Common myeloid progenitor, CD34-positive (primary cell): ENCODE results near the gene NCR1.
A peak's percentile ranks its signal among the peaks of the same experiment; 100 is the strongest.

ENCODE experiments used
- CTCF ChIA-PET: fragments of 350-600 bp; sonication (Branson Sonifier 250); formaldehyde crosslinking; loops from one replicate; lab custom pipeline; 2021; ENCODE audit warnings: antibody characterized with exemption; lab: Charles Lee
- POLR2A ChIA-PET: fragments of 350-600 bp; sonication (Branson Sonifier 250); formaldehyde crosslinking; loops from one replicate; lab custom pipeline; 2021; ENCODE audit warnings: antibody characterized with exemption; lab: Charles Lee
- DNase-seq, 3 donors: peaks; one replicate each; pipeline versions ENCODE4 v3.0.0 to v3.0.0-alpha.2; 2013
- H3K27ac ChIP-seq, 2 experiments: 1 replicate in 1 of 2; 2 replicates in 1 of 2; pipeline ENCODE4 v1.7.0; 2013; ENCODE audit warnings: inconsistent platforms in 2 of 2, low read length in 2 of 2, mild to moderate bottlenecking in 2 of 2, low read depth in 1 of 2, moderate library complexity in 1 of 2; ENCODE audit not compliant: severe bottlenecking in 2 of 2, insufficient read depth in 1 of 2, poor library complexity in 1 of 2
- H3K27me3 ChIP-seq, 5 experiments: replicated peaks in 2 of 5; 1 replicate in 3 of 5; 2 replicates in 2 of 5; pipeline versions ENCODE4 v1.6.1 to v1.7.0; 2013; ENCODE audit warnings: low read length in 4 of 5, mild to moderate bottlenecking in 2 of 5, moderate library complexity in 2 of 5, inconsistent platforms in 1 of 5; ENCODE audit not compliant: insufficient read depth in 5 of 5, control insufficient read depth in 4 of 5
- H3K36me3 ChIP-seq, 4 experiments: 1 replicate in 2 of 4; 2 replicates in 2 of 4; pipeline versions ENCODE4 v1.6.1 to v1.7.0; 2013; ENCODE audit warnings: low read length in 3 of 4, control low read depth in 1 of 4, mild to moderate bottlenecking in 1 of 4; ENCODE audit not compliant: control insufficient read depth in 4 of 4, insufficient read depth in 4 of 4
- H3K4me1 ChIP-seq, 4 experiments: 1 replicate in 3 of 4; 2 replicates in 1 of 4; pipeline versions ENCODE4 v1.6.1 to v1.7.1; 2013; ENCODE audit warnings: low read length in 3 of 4, mild to moderate bottlenecking in 3 of 4, control low read depth in 1 of 4, inconsistent platforms in 1 of 4, moderate library complexity in 1 of 4; ENCODE audit not compliant: control insufficient read depth in 4 of 4, insufficient read depth in 4 of 4; ENCODE audit errors: control extremely low read depth in 1 of 4
- H3K4me3 ChIP-seq, 7 experiments: 1 replicate in 4 of 7; 2 replicates in 3 of 7; pipeline versions ENCODE4 v1.5.1 to v1.7.0; 2013; ENCODE audit warnings: mild to moderate bottlenecking in 7 of 7, low read length in 6 of 7, moderate library complexity in 6 of 7, inconsistent platforms in 2 of 7, low read depth in 2 of 7, control low read depth in 1 of 7; ENCODE audit not compliant: insufficient read depth in 4 of 7, control insufficient read depth in 1 of 7; ENCODE audit errors: extremely low read depth in 1 of 7
- H3K9me3 ChIP-seq, 5 experiments: 1 replicate in 4 of 5; 2 replicates in 1 of 5; pipeline versions ENCODE4 v1.6.1 to v1.7.1; 2013; ENCODE audit warnings: low read length in 4 of 5, mild to moderate bottlenecking in 2 of 5, inconsistent platforms in 1 of 5, low read depth in 1 of 5, moderate library complexity in 1 of 5; ENCODE audit not compliant: control insufficient read depth in 4 of 5, insufficient read depth in 2 of 5; ENCODE audit errors: control extremely low read depth in 1 of 5
- WGBS: methylation state at CpG from one replicate; pipeline ENCODE4 v1.1.5; 2013; ENCODE audit not compliant: insufficient coverage; 5-methylcytosine and 5-hydroxymethylcytosine counted together

The NCR1 gene

GRCh38 chr19:54875506-54875905 lies 30.4 kb upstream of the NCR1 start:
- peaks cover 3 to 19% (median 9%) of the 10 kb centered on the region in 4 experiments for H3K4me1 ChIP-seq
- 25% methylated on average over 2 of the region's 2 CpGs for WGBS
- peak; percentile 25 to 84 (median 78) for DNase-seq

GRCh38 chr19:54877471-54877870 lies 28.5 kb upstream of the NCR1 start:
- WGBS, result 0% methylated on average over 2 of the region's 3 CpGs
- ChIA-PET CTCF (interaction anchor here (1.1 to 1.4 kb wide), 2 partner anchors 44 to 220 kb away, joined by 3 read pairs; no protein-coding TSS in a partner anchor), POLR2A (interaction anchor here (0.7 kb wide), 1 partner anchor 222 kb away, joined by 3 read pairs; no protein-coding TSS in a partner anchor)
- Histone ChIP-seq H3K27ac (no peak overlapping the region), H3K9me3 (no peaks in the 10 kb centered on the region), H3K4me1 (peaks cover 3 to 19% (median 13%) of the 10 kb centered on the region in 4 experiments), H3K27me3 (peaks cover 0 to 10% (median 4%) of the 10 kb centered on the region in 5 experiments), H3K4me3 (peak overlapping the region in 1 of 7 experiments; percentile 38), H3K36me3 (no peaks in the 10 kb centered on the region)
- DNase-seq, result peak in 1 of 3 donors; percentile 18

More at GRCh38 chr19:54875506-54875905, 30.4 kb upstream of the NCR1 start:
- Histone ChIP-seq H3K9me3 (no peaks in the 10 kb centered on the region), H3K27ac (no peak overlapping the region), H3K36me3 (no peaks in the 10 kb centered on the region), H3K4me3 (peak overlapping the region in 2 of 7 experiments; percentile 20 to 53), H3K27me3 (peaks cover 0 to 5% (median 2%) of the 10 kb centered on the region in 5 experiments)
- ChIA-PET POLR2A (no interaction called here), CTCF (interaction anchor here (0.6 kb wide), 1 partner anchor 41 kb away, joined by 3 read pairs; no protein-coding TSS in a partner anchor)

GRCh38 chr19:54881884-54882283 lies 24.1 kb upstream of the NCR1 start:
- H3K27me3 ChIP-seq, result peaks cover 0 to 10% (median 4%) of the 10 kb centered on the region in 5 experiments
- WGBS, result 61% methylated on average over 6 of the region's 6 CpGs
- ChIA-PET CTCF (interaction anchor here (0.6 to 4.0 kb wide), 22 partner anchors 9 to 622 kb away, joined by 3 to 28 read pairs (median 4); partner anchors contain the start of genes DNAAF3 and EPS8L1), POLR2A (no interaction called here)
- no peak overlapping the region for H3K4me3 ChIP-seq
- H3K27ac ChIP-seq, result no peak overlapping the region
- peaks cover 0 to 9% (median 6%) of the 10 kb centered on the region in 4 experiments for H3K4me1 ChIP-seq
- no peaks in the 10 kb centered on the region for H3K9me3 ChIP-seq
- no peaks in the 10 kb centered on the region for H3K36me3 ChIP-seq
- DNase-seq, result no peak

GRCh38 chr19:54882758-54883157 lies 23.2 kb upstream of the NCR1 start:
- ChIA-PET POLR2A (no interaction called here), CTCF (interaction anchor here (0.6 to 4.0 kb wide), 4 partner anchors 30 to 206 kb away, joined by 3 to 28 read pairs (median 11); no protein-coding TSS in a partner anchor)
- peak overlapping the region in 1 of 7 experiments; percentile 35 for H3K4me3 ChIP-seq
- 60% methylated on average over 5 of the region's 7 CpGs for WGBS
- peaks cover 0 to 10% (median 4%) of the 10 kb centered on the region in 5 experiments for H3K27me3 ChIP-seq
- DNase-seq, result peak; percentile 63 to 82 (median 78)
- H3K36me3 ChIP-seq, result no peaks in the 10 kb centered on the region
- H3K9me3 ChIP-seq, result no peaks in the 10 kb centered on the region
- H3K4me1 ChIP-seq, result peaks cover 0 to 7% (median 4%) of the 10 kb centered on the region in 4 experiments
- H3K27ac ChIP-seq, result no peak overlapping the region

- Histone ChIP-seq H3K4me1 (peaks cover 0 to 7% (median 4%) of the 10 kb centered on the region in 4 experiments), H3K9me3 (no peaks in the 10 kb centered on the region), H3K36me3 (no peaks in the 10 kb centered on the region), H3K27ac (no peak overlapping the region), H3K4me3 (peak overlapping the region in 1 of 7 experiments; percentile 35), H3K27me3 (peaks cover 0 to 10% (median 4%) of the 10 kb centered on the region in 5 experiments)
- WGBS, result 79% methylated on average over 7 of the region's 9 CpGs
- ChIA-PET POLR2A (no interaction called here), CTCF (interaction anchor here (0.6 to 4.0 kb wide), 3 partner anchors 29 to 205 kb away, joined by 3 to 12 read pairs (median 10); no protein-coding TSS in a partner anchor)
- DNase-seq, result no peak
Observed at GRCh38 chr19:54883228-54883627, 22.7 kb upstream of the NCR1 start.

- no peak overlapping the region for H3K4me3 ChIP-seq
- H3K9me3 ChIP-seq, result no peaks in the 10 kb centered on the region
- DNase-seq, result no peak
- H3K27me3 ChIP-seq, result no peaks in the 10 kb centered on the region
- no peaks in the 10 kb centered on the region for H3K36me3 ChIP-seq
- no peak overlapping the region for H3K27ac ChIP-seq
- H3K4me1 ChIP-seq, result peaks cover 0 to 2% (median under 1%) of the 10 kb centered on the region in 4 experiments
- ChIA-PET POLR2A (no interaction called here), CTCF (interaction anchor here (1.1 kb wide), 1 partner anchor 30 kb away, joined by 3 read pairs; no protein-coding TSS in a partner anchor)
- 100% methylated on average over 9 of the region's 10 CpGs for WGBS
Observed at GRCh38 chr19:54888239-54888638, 17.7 kb upstream of the NCR1 start.

- ChIA-PET CTCF (interaction anchor here (0.7 to 1.5 kb wide), 2 partner anchors 9 to 450 kb away, joined by 3 to 4 read pairs; no protein-coding TSS in a partner anchor), POLR2A (no interaction called here)
- H3K9me3 ChIP-seq, result no peaks in the 10 kb centered on the region
- DNase-seq, result no peak
- H3K4me3 ChIP-seq, result no peak overlapping the region
- H3K36me3 ChIP-seq, result no peaks in the 10 kb centered on the region
- WGBS, result 98% methylated on average over 11 of the region's 11 CpGs
- H3K27me3 ChIP-seq, result no peaks in the 10 kb centered on the region
- H3K27ac ChIP-seq, result no peak overlapping the region
- no peaks in the 10 kb centered on the region for H3K4me1 ChIP-seq
Observed at GRCh38 chr19:54889566-54889965, 16.4 kb upstream of the NCR1 start.
